Stimulated activated CD4-positive, alpha-beta T cell treated with anti-CD3 and anti-CD28 coated beads, Interleukin-1b, Interleukin-23, amount 100 ng/mL, for 48 hours (primary cell): Measurements from ENCODE around the gene SNAI3.
A peak's percentile ranks its signal among the peaks of the same experiment; 100 is the strongest.

ENCODE experiments used
- DNase-seq: peaks from one replicate; pipeline ENCODE4 v3.0.0-alpha.2; 2020

Gene SNAI3

GRCh38 chr16:88686439-88687253 lies at the start of gene SNAI3:
SNAI3 (minus strand) TSS chr16:88686507; CDS start chr16:88686406, 101 bp downstream.
- peak; percentile 83 for DNase-seq

DNA sequence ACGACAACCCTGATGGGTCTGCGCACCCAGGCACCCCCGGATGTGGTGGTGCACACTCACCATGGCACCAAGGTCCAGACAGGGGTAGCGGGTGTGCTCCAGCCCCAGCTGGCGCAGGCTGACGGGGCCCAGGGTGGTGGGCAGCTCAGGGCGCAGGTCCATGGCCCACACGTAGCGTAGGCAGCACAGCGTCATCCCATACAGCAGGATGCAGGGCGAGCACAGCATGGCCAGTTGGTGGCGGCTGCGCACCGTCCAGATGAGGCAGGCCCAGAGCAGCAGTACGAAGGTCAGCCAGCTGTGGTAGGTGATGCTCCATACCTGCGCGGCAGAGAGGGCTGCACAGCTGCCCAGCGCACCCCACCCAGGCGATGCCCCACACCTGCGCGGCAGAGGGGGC lies 49.8 kb upstream of the SNAI3 start:
- DNase-seq = no peak

GRCh38 chr16:88735616-88736015 lies 49.3 kb upstream of the SNAI3 start:
- DNase-seq = no peak

DNA sequence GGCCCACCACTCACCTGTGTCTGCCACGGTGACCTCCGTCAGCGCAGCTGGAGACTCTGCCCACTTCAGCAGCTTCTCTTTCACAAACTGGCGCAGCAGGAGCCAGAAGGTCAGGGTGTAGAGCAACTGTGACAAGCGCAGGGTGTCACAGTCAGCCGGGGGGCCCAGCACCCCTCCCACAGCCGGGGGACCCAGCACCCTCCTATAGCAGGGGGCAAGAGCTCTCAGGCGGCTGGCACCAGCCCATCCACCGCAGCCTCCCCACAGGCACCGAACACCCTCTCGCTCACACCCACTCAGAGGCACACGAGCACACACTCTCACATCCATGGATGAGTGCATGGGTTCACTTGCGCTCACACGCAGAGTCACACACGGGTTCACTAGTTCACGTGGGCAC lies 48.8 kb upstream of the SNAI3 start:
- DNase-seq = no peak

- no peak for DNase-seq
Observed at GRCh38 chr16:88734361-88734728, 48.0 kb upstream of the SNAI3 start.

DNA sequence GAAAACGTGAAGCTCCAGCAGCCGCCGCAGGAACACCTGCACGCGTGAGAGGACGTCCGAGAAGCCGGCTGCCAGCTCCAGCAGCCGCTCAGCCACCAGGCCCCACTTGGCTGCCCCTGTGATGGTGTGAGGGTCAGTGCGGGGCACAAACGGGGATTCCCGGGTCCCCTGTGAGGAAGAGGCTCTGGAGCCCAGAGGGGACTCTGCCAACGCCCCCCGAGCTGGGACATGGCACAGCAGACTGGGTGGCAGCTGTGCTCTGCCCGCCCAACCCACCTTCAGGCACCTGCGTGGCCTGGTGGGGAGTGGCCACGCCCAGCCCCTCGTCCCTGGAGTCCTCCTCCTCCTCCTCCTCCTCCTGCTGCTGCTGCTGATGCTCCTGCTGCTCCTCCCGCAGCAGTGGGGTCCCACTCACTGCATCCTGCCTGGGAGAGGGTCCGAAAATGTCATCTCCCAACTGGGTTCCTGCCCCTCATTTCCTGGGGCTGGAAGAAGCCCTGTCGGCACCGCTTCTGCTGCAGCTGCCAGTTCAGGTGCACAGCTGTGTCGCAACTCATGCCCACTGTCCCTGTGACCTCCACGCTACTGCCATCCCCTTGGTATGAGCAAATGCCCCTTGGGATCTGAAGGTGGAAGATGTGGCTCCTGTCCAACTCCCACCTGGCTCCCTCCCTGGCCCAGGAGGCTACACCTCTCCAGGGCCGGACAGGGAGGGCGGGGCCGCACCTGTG lies 47.5 kb upstream of the SNAI3 start:
- no peak for DNase-seq

- no peak for DNase-seq
Observed at GRCh38 chr16:88732961-88733294, 46.6 kb upstream of the SNAI3 start.

DNA sequence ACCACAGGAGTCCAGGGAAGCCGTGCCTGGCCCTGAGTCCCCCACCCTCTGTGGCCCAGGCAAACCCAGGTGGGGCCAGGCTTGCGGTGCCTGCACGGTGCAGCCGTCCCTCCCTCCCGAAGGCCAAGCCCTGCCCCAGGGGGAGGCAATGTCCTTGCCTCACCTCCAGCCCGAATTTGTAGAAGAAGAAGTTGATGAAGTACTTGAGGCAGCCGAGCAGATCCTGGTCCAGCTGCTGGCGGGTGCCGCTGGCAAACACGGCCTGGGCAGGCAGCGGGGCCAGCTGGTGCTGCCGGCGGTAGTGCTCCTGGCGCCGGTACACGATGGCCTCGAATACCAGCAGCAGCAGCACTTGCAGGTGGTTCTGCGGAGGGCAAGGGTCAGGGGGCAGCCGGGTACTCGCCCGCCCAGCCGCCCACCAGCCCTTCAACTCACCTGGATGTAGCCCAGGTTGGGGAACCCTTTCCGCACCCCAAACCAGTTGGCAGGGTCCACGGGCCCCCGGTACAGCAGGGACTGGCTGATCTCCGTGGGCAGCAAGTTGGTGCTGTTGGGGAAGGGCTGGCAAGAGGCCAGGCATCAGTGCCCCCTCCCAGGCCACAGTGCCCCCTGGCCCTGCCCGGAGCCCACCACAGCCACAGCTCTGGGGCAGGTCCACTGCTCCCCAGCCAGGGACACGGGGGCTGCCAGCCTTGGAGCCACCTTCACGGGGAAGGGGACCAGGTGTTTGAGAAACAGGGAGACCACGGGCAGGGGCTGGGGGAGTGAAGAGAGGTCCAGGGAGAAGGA lies 46.1 kb upstream of the SNAI3 start:
- no peak for DNase-seq

DNA sequence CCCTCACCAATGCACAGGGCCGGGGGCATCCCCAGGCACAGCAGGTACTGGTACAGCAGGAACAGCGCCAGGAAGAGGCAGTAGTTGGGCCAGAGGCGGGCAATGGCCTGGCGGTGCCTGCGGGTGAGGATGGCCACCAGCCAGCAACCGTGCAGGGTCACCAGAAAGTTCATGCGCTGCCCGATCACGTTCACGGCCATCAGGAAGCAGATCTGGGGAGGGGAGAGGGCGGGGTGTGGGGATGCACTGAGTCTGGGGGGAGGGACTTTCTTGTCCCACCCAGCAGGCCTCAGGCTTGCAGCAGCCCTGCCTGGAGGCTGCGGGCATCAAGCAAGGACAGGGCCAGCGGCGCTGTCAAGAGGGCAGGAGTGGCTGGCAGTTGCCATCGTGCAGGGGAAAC lies 45.4 kb upstream of the SNAI3 start:
- no peak for DNase-seq

- no peak for DNase-seq
Observed at GRCh38 chr16:88730632-88731607, 44.6 kb upstream of the SNAI3 start.

- DNase-seq = no peak
Observed at GRCh38 chr16:88727871-88728270, 41.6 kb upstream of the SNAI3 start.

DNA sequence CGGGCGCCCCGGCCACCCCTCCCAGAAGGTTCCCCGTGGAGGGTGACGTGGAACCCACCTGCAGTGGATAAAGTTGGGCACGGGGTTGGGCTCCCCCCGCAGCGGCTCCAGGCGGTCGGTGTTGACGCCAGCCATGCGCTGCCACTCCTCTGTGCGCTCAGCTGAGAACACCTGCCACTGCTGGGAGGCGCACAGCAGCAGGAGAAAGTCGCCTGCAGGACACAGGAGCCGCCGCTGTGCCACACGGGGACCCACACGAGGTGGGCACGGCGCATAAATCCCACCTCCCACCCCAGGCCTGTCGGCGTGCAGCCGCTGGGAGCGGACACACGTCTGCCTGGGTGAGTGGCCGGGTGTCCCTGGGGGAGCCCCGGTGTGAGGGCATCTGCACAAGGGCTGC lies 40.7 kb upstream of the SNAI3 start:
- DNase-seq = no peak

DNA sequence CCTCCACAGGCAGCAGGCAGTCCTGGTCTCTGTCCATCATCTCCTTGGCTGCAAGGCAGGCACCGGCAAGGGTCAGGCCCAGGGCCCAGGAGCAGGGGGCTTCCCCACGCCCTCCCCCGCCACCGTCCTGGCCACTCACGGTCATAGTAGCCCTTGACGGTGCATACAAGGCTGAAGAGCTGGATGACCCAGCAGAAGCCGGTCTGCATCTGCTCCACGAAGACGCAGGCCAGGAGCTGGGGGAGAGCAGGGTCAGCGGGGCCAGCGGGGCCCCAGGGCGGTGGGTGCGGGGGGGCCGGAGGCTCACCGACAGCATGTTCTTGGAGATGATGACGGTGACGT lies 40.1 kb upstream of the SNAI3 start:
- DNase-seq = no peak

DNA sequence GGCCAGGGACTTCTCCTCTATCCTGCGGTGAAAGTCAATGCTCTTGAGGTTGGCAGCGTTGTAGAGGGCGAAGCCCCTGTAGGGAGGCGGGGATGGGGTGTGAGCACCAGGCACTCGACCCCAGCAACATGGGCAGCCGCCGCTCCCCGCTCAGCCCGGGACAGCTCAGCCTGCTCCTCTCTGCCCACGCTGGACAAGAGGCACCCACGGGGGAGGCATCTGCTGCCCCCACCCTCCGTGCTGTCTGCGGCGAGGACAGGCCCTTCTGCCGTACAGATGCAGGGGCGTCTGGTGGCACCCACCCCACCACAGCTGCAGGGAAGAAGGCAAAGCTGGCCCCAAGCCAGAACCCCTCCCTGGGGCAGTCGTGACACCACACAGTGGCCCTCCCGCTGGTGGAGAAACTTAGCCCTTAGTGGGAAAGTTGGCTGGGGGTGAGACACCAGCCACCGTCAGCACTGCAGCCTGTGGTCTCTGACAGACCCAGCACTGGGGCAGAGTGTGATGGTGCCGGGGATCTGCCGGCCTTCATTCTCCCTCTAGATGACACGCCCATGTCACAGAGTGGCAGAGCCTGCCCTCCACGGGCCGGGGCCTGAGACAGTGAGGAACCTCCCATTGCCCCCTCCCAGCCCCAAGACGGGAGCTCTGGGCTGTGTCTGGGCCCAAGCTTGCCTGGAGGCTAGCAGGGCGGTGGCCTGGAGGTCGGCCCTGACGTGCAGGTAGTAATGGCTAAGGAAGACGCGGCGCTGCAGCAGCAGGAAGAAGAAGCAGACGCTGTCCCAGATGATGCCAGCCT lies 39.5 kb upstream of the SNAI3 start:
- no peak for DNase-seq

GRCh38 chr16:88724855-88725555 lies 38.7 kb upstream of the SNAI3 start:
- no peak for DNase-seq

DNA sequence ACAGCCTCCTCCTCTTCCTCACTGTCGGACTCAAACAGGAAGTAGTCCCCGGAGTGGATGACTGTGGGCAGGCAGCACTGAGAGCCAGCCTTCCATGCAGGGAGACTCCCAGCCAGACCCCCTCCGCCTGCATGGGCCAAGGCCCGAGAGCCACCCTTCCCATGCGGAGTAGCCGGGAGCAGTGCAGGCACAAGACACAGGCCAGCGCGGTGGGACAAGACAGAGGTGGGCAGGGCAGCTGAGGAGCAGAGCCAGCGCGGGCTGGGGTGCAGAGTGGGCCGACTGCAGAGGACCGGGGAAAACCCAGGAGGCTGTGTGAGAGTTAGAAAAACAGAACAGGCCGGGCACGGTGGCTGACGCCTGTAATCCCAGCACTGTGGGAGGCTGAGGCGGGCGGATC lies 37.6 kb upstream of the SNAI3 start:
- DNase-seq = no peak

DNA sequence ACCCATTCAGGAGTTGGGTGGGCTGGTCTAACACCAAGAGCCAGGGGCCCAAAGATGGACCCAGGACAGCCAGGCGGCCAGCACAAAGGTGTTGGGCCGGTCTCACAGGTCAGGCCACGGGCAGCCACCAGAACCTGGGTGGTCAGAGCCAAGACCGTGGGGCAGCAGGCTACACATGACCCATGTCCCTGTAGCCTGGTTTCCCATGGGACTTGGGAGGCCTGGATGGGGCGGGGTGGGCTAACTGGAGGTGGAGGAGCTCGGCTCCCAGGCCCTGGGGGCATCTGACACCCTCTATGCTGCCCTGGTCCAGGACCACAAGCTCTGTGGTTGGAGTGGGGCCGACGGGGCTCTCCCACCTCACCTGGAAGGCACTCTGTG lies 37.2 kb upstream of the SNAI3 start:
- DNase-seq = no peak

GRCh38 chr16:88722784-88723506 lies 36.6 kb upstream of the SNAI3 start:
- DNase-seq = no peak

- no peak for DNase-seq
Observed at GRCh38 chr16:88721815-88722755, 35.8 kb upstream of the SNAI3 start.
